T-helper 17 cell (primary cell): Measurements from ENCODE around the gene BBOX1. TPM values are rescaled to one million over a fixed set of nuclear protein-coding genes. Genes with fewer than 3 reads are reported as not detected.

ENCODE experiments used
- ATAC-seq: fragments of 150-1000 bp; cut with Tn5 transposase; 2 replicates; pipeline ENCODE4 v1.10.0; 2021; ENCODE audit warnings: mild to moderate bottlenecking, moderate library complexity
- DNase-seq, 3 donors: peaks; one replicate each; pipeline versions ENCODE4 v3.0.0 to v3.0.0-alpha.2; 2020 to 2021
- H3K9me3 ChIP-seq: one replicate; pipeline ENCODE4 v1.7.0; 2013; ENCODE audit warnings: low read length, mild to moderate bottlenecking; ENCODE audit not compliant: control insufficient read depth, poor library complexity, severe bottlenecking
- H3K27ac Mint-ChIP-seq: one replicate; pipeline ENCODE4 v1.8.0; 2022; ENCODE audit warnings: mild to moderate bottlenecking, moderate library complexity, mixed read lengths
- H3K27me3 Mint-ChIP-seq: one replicate; pipeline ENCODE4 v1.8.0; 2022; ENCODE audit warnings: mixed read lengths
- H3K36me3 Mint-ChIP-seq: one replicate; pipeline ENCODE4 v1.8.0; 2022; ENCODE audit warnings: low read depth, mixed read lengths
- H3K4me1 Mint-ChIP-seq: one replicate; pipeline ENCODE4 v1.8.0; 2022; ENCODE audit warnings: mild to moderate bottlenecking, mixed read lengths
- H3K4me3 Mint-ChIP-seq: one replicate; pipeline ENCODE4 v1.8.0; 2022; ENCODE audit warnings: mild to moderate bottlenecking, moderate library complexity, mixed read lengths
- total RNA-seq, 4 donors: library from RNA in 2 of 4; stranded (reverse) in 2 of 4; gene quantifications; one replicate each; pipeline ENCODE4 v1.2.3 and lab custom pipeline; 2022 to 2026

Gene BBOX1
- total RNA-seq, 2 donors from 2014 or later: not detected

- no peak for ATAC-seq
- Mint-ChIP-seq H3K27ac (no peak overlapping the region), H3K4me3 (no peak overlapping the region), H3K4me1 (no peaks in the 10 kb centered on the region), H3K36me3 (no peaks in the 10 kb centered on the region), H3K27me3 (no peaks in the 10 kb centered on the region)
- no peak for DNase-seq
- H3K9me3 ChIP-seq: no peaks in the 10 kb centered on the region
Measured at GRCh38 chr11:27012234-27012921, 28.2 kb upstream of the BBOX1 start.

- H3K4me1 Mint-ChIP-seq: no peaks in the 10 kb centered on the region
Measured at GRCh38 chr11:27013781-27014361, 26.7 kb upstream of the BBOX1 start.

GRCh38 chr11:27018902-27019529 is 21.6 kb upstream of the BBOX1 start:
- H3K27ac Mint-ChIP-seq: no peak overlapping the region
- H3K27me3 Mint-ChIP-seq: no peaks in the 10 kb centered on the region
- H3K4me1 Mint-ChIP-seq: no peaks in the 10 kb centered on the region
- ATAC-seq (no peak), DNase-seq (no peak)
- no peaks in the 10 kb centered on the region for H3K36me3 Mint-ChIP-seq
- H3K4me3 Mint-ChIP-seq: no peak overlapping the region
- no peaks in the 10 kb centered on the region for H3K9me3 ChIP-seq

More at GRCh38 chr11:27013781-27014361, 26.7 kb upstream of the BBOX1 start:
- no peaks in the 10 kb centered on the region for H3K27me3 Mint-ChIP-seq
- no peaks in the 10 kb centered on the region for H3K36me3 Mint-ChIP-seq
- ATAC-seq (no peak), DNase-seq (no peak)
- no peaks in the 10 kb centered on the region for H3K9me3 ChIP-seq
- no peak overlapping the region for H3K27ac Mint-ChIP-seq
- H3K4me3 Mint-ChIP-seq: no peak overlapping the region

DNA sequence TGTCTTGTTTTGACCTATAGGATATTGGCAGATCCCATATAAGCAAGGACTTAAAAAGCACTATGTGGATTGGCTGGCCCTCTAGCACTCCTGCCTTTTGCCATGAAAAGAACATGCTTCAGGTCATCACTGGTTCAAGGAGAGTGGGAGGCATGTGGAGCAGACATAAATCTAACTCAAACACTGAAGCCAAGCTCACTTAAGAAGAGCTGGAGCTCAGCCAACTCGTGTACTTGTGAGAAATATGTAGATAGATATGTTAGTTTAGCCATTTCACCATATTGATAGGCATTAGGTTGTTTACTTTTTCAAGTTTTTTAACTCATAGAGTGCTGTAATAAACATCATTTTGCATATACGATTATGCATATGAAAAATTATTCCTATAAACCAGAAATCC is 19.9 kb upstream of the BBOX1 start:
- Mint-ChIP-seq H3K27me3 (no peaks in the 10 kb centered on the region), H3K36me3 (no peaks in the 10 kb centered on the region), H3K4me1 (no peaks in the 10 kb centered on the region), H3K27ac (no peak overlapping the region), H3K4me3 (no peak overlapping the region)
- DNase-seq (no peak), ATAC-seq (no peak)
- H3K9me3 ChIP-seq: no peaks in the 10 kb centered on the region

DNA sequence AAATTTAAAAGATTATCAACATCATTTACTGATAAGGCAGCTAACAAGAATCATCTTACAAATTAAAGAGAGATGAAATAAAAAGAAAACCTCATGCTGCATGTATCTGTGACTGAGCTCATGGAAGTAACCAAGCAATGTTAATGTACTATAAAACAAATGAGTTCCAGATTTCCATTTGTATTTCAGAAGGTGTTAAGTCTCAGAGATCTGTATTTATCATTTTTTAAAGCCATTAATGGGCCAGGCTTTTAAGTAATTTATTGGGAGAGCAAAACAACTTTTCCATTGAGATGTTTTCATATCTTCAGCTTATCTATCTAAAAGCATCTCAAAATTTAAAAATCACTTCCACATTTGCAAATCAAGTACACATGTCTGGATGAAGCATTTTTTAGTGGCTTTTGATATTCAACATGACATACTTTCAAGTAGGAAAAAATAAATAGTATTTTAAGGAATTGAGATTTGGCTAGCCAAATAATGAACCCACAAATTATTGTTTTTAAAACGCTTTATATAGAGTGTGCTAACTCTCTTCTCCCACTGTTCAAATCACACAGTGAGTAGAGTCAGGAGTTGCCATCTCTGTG is 17.9 kb upstream of the BBOX1 start:
- Mint-ChIP-seq H3K27me3 (no peaks in the 10 kb centered on the region), H3K4me1 (no peaks in the 10 kb centered on the region), H3K36me3 (no peaks in the 10 kb centered on the region), H3K4me3 (no peak overlapping the region), H3K27ac (no peak overlapping the region)
- ATAC-seq: no peak
- no peak for DNase-seq
- no peaks in the 10 kb centered on the region for H3K9me3 ChIP-seq

GRCh38 chr11:27024865-27025264 is 15.8 kb upstream of the BBOX1 start:
- H3K4me3 Mint-ChIP-seq: no peak overlapping the region
- H3K36me3 Mint-ChIP-seq: no peaks in the 10 kb centered on the region
- ATAC-seq (no peak), DNase-seq (no peak)
- no peaks in the 10 kb centered on the region for H3K9me3 ChIP-seq
- H3K27ac Mint-ChIP-seq: no peak overlapping the region
- no peaks in the 10 kb centered on the region for H3K27me3 Mint-ChIP-seq
- no peaks in the 10 kb centered on the region for H3K4me1 Mint-ChIP-seq

- Mint-ChIP-seq H3K4me1 (no peaks in the 10 kb centered on the region), H3K36me3 (no peaks in the 10 kb centered on the region), H3K27ac (no peak overlapping the region), H3K4me3 (no peak overlapping the region), H3K27me3 (no peaks in the 10 kb centered on the region)
- H3K9me3 ChIP-seq: no peaks in the 10 kb centered on the region
- DNase-seq (no peak), ATAC-seq (no peak)
Measured at GRCh38 chr11:27025312-27025955, 15.2 kb upstream of the BBOX1 start.

- H3K27ac Mint-ChIP-seq: no peak overlapping the region
- DNase-seq (no peak), ATAC-seq (no peak)
- H3K27me3 Mint-ChIP-seq: no peaks in the 10 kb centered on the region
- no peak overlapping the region for H3K4me3 Mint-ChIP-seq
- no peaks in the 10 kb centered on the region for H3K9me3 ChIP-seq
- no peaks in the 10 kb centered on the region for H3K36me3 Mint-ChIP-seq
- no peaks in the 10 kb centered on the region for H3K4me1 Mint-ChIP-seq
Measured at GRCh38 chr11:27025957-27026733, 14.5 kb upstream of the BBOX1 start.

DNA sequence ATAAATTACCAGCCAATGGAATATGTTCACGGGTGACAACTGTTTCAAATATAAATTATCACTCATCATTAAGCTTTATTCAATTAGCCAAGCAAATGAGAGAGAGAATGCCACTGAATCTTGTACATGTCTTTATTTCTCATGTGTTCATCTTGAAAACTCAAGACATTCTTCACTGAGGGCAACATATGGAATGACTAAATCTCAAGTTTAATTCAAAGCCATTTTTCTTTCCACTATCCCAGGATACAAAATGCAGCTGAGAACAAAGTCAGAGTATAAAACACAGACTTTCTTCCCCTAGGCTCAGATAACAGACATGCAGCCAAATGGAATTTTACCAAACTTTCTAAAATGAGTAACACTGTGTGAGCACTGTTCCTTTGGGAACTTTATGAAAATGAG is 12.1 kb upstream of the BBOX1 start:
- Mint-ChIP-seq H3K4me3 (no peak overlapping the region), H3K27me3 (no peaks in the 10 kb centered on the region), H3K36me3 (no peaks in the 10 kb centered on the region), H3K27ac (no peak overlapping the region), H3K4me1 (no peaks in the 10 kb centered on the region)
- ATAC-seq (no peak), DNase-seq (no peak)
- no peaks in the 10 kb centered on the region for H3K9me3 ChIP-seq

DNA sequence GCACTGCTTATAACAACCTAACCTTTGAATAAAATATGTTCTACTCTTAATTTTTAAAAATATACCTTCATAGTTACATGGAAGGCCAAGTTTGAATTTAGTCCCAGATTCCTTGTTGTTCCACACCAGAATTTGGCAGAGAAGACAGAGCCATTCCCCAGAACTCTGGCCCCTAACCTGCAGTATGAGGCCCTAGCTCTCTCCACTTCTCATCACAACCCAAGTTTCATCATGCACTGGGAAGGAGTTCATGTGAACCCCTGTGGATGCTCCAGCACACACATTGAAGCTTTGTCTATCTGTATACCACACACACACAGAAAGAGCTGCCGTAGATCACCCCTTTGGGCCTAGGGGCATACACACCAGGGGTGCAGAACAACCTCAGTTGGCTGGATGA is 10.6 kb upstream of the BBOX1 start:
- Mint-ChIP-seq H3K27ac (no peak overlapping the region), H3K4me1 (no peaks in the 10 kb centered on the region), H3K4me3 (no peak overlapping the region), H3K27me3 (no peaks in the 10 kb centered on the region), H3K36me3 (no peaks in the 10 kb centered on the region)
- no peak for DNase-seq
- no peaks in the 10 kb centered on the region for H3K9me3 ChIP-seq
- ATAC-seq: no peak

- Mint-ChIP-seq H3K27ac (no peak overlapping the region), H3K4me3 (no peak overlapping the region), H3K36me3 (no peaks in the 10 kb centered on the region), H3K27me3 (no peaks in the 10 kb centered on the region), H3K4me1 (no peaks in the 10 kb centered on the region)
- ATAC-seq (no peak), DNase-seq (no peak)
- no peaks in the 10 kb centered on the region for H3K9me3 ChIP-seq
Measured at GRCh38 chr11:27031754-27032153, 8.9 kb upstream of the BBOX1 start.

- H3K27me3 Mint-ChIP-seq: no peaks in the 10 kb centered on the region
- no peaks in the 10 kb centered on the region for H3K36me3 Mint-ChIP-seq
- H3K4me1 Mint-ChIP-seq: no peaks in the 10 kb centered on the region
- H3K4me3 Mint-ChIP-seq: no peak overlapping the region
- no peak overlapping the region for H3K27ac Mint-ChIP-seq
- H3K9me3 ChIP-seq: no peaks in the 10 kb centered on the region
- DNase-seq (no peak), ATAC-seq (no peak)
Measured at GRCh38 chr11:27039873-27040272, 742 bp upstream of the BBOX1 start.
